Uterus (tissue), 2 donors: ENCODE measurements around the gene HNRNPUL2.

Source experiments
- CTCF ChIP-seq, 4 experiments: fragments of 200-600 bp in 2 of 4; fragments of 450-650 bp in 2 of 4; sonication (generic) in 2 of 4; IDR thresholded peaks; one replicate each; pipeline ENCODE4 v1.5.1; 2016 to 2019; ENCODE audit warnings: antibody characterized with exemption in 4 of 4, mild to moderate bottlenecking in 2 of 4, moderate library complexity in 1 of 4
- POLR2A ChIP-seq, 2 donors: fragments of 450-650 bp; IDR thresholded peaks; one replicate each; pipeline ENCODE4 v1.6.1; 2016; ENCODE audit warnings: antibody characterized with exemption in 2 of 2, mild to moderate bottlenecking in 1 of 2, moderate library complexity in 1 of 2

GRCh38 chr11:62721994-62722393 lies 5.3 kb downstream of the HNRNPUL2 start:
- TF ChIP-seq CTCF (IDR thresholded peaks at IDR 0.05), result no peak
- TF ChIP-seq POLR2A (IDR thresholded peaks at IDR 0.05), result no peak
